Sigmoid colon (tissue), 7 donors: Measurements from ENCODE around the gene FGF4. TPM values are rescaled to one million over a fixed set of nuclear protein-coding genes. Genes with fewer than 3 reads are reported as not detected.

Source experiments
- DNase-seq: peaks from one replicate; pipeline ENCODE4 v3.0.0-alpha.2; 2019
- H3K27ac ChIP-seq, 4 donors: fragments of 200-600 bp; sonication (generic); one replicate each; pipeline ENCODE4 v1.5.1; 2016 to 2019; ENCODE audit warnings: mild to moderate bottlenecking in 1 of 4
- H3K27me3 ChIP-seq, 3 donors: fragments of 200-600 bp; sonication (generic); one replicate each; pipeline ENCODE4 v1.5.1; 2019; ENCODE audit warnings: mild to moderate bottlenecking in 1 of 3
- H3K36me3 ChIP-seq, 4 donors: fragments of 200-600 bp; sonication (generic); one replicate each; pipeline ENCODE4 v1.5.1; 2016 to 2019
- H3K4me1 ChIP-seq, 4 donors: fragments of 200-600 bp; sonication (generic); one replicate each; pipeline ENCODE4 v1.5.1; 2017 to 2019
- H3K4me3 ChIP-seq, 4 donors: fragments of 200-600 bp; sonication (generic); one replicate each; pipeline ENCODE4 v1.5.1; 2017 to 2019; ENCODE audit warnings: mild to moderate bottlenecking in 2 of 4, moderate library complexity in 1 of 4
- H3K9me3 ChIP-seq, 4 donors: fragments of 200-600 bp in 3 of 4; sonication (generic) in 3 of 4; one replicate each; pipeline versions ENCODE4 v1.5.1 to v1.6.1; 2013 to 2019
- CTCF ChIP-seq, 4 experiments: fragments of 450-650 bp in 3 of 4; fragments of 200-600 bp in 1 of 4; IDR thresholded peaks; one replicate each; pipeline ENCODE4 v1.5.1; 2016 to 2019; ENCODE audit warnings: antibody characterized with exemption in 4 of 4, mild to moderate bottlenecking in 3 of 4, moderate library complexity in 2 of 4
- EP300 ChIP-seq, 4 donors: sonication (generic); formaldehyde crosslinking; IDR thresholded peaks; one replicate each; pipeline ENCODE4 v1.6.1; 2017; ENCODE audit warnings: antibody characterized with exemption in 4 of 4
- POLR2A ChIP-seq, 2 donors: fragments of 450-650 bp; IDR thresholded peaks; one replicate each; pipeline ENCODE4 v1.6.1; 2016; ENCODE audit warnings: antibody characterized with exemption in 2 of 2, mild to moderate bottlenecking in 2 of 2, moderate library complexity in 2 of 2
- POLR2AphosphoS5 ChIP-seq, 4 donors: sonication (generic); formaldehyde crosslinking; IDR thresholded peaks; one replicate each; pipeline ENCODE4 v1.6.1; 2017; ENCODE audit warnings: antibody characterized with exemption in 4 of 4
- WGBS, 2 donors: extraction: QIAGEN DNeasy Blood & Tissue Kit; methylation state at CpG; one replicate each; pipeline ENCODE4 v1.1.7; 2013; 5-methylcytosine and 5-hydroxymethylcytosine counted together
- intact Hi-C: fragments of 100-400 bp; cut with DNase I; formaldehyde crosslinking; loops from one replicate; pipeline ENCODE4 v1.15.1; 2023
- polyA plus RNA-seq, 3 donors: library from polyadenylated mRNA; stranded (reverse); fragments of 200-250 nt; gene quantifications; one replicate each; pipeline ENCODE4 v1.2.3, GENCODE V29; 2013
- total RNA-seq, 4 donors: library from RNA; depleted of rRNA; stranded (reverse); fragments of >200 nt; gene quantifications; one replicate each; pipeline ENCODE4 v1.1.0, GENCODE V29; 2016
- donor health status: healthy with polysubstance abuse.
- donor health status: Bipolar disorder and iron deficiency.
- donor health status: healthy.

The FGF4 gene
- total and polyA plus RNA-seq, 7 donors: not detected

GRCh38 chr11:69820441-69820840 is 45.3 kb upstream of the FGF4 start:
- H3K36me3 ChIP-seq: no peaks in the 10 kb centered on the region
- H3K9me3 ChIP-seq: no peaks in the 10 kb centered on the region
- WGBS, 2 donors: 85% methylated on average over 5 of the region's 5 CpGs
- TF ChIP-seq POLR2AphosphoS5 (IDR thresholded peaks at IDR 0.05) (no peak), POLR2A (IDR thresholded peaks at IDR 0.05) (no peak), EP300 (IDR thresholded peaks at IDR 0.05) (no peak), CTCF (IDR thresholded peaks at IDR 0.05) (no peak)
- no peak overlapping the region for H3K4me3 ChIP-seq
- intact Hi-C loops: no loop called here
- no peak for DNase-seq
- peaks cover 0 to 19% (median 8%) of the 10 kb centered on the region in 4 donors for H3K4me1 ChIP-seq
- H3K27me3 ChIP-seq: peaks cover 27 to 90% (median 52%) of the 10 kb centered on the region in 3 donors
- H3K27ac ChIP-seq: no peak overlapping the region

- H3K9me3 ChIP-seq: no peaks in the 10 kb centered on the region
These were observed 44.5 kb upstream of the FGF4 start for GRCh38 chr11:69819541-69820070.

GRCh38 chr11:69818603-69819441 is 43.7 kb upstream of the FGF4 start, which contains the start of gene FGF3:
FGF3 (minus strand) TSS chr11:69819416; CDS start chr11:69818933, 483 bp downstream.
- Histone ChIP-seq H3K9me3 (no peaks in the 10 kb centered on the region), H3K36me3 (no peaks in the 10 kb centered on the region), H3K27ac (no peak within 1 kb of the TSS), H3K27me3 (peaks cover 27 to 98% (median 53%) of the 10 kb centered on the region in 3 donors), H3K4me3 (no peak within 1 kb of the TSS), H3K4me1 (peaks cover 0 to 19% (median 8%) of the 10 kb centered on the region in 4 donors)
- DNase-seq: no peak
- 3 to 6% methylated on average over 105 of the region's 105 CpGs for WGBS, 2 donors
- no peak for TF ChIP-seq CTCF (IDR thresholded peaks at IDR 0.05)
- TF ChIP-seq POLR2A (IDR thresholded peaks at IDR 0.05): no peak
- no peak for TF ChIP-seq EP300 (IDR thresholded peaks at IDR 0.05)
- no peak for TF ChIP-seq POLR2AphosphoS5 (IDR thresholded peaks at IDR 0.05)
- intact Hi-C loops: no loop called here

More at GRCh38 chr11:69819541-69820070, 44.5 kb upstream of the FGF4 start:
- no peak overlapping the region for H3K27ac ChIP-seq
- TF ChIP-seq POLR2A (IDR thresholded peaks at IDR 0.05): no peak
- TF ChIP-seq EP300 (IDR thresholded peaks at IDR 0.05): no peak
- TF ChIP-seq POLR2AphosphoS5 (IDR thresholded peaks at IDR 0.05): no peak
- no peak for TF ChIP-seq CTCF (IDR thresholded peaks at IDR 0.05)
- H3K36me3 ChIP-seq: no peaks in the 10 kb centered on the region
- H3K4me3 ChIP-seq: no peak overlapping the region
- WGBS, 2 donors: 4 to 11% methylated on average over 40 of the region's 40 CpGs
- peaks cover 0 to 19% (median 8%) of the 10 kb centered on the region in 4 donors for H3K4me1 ChIP-seq
- H3K27me3 ChIP-seq: peaks cover 27 to 90% (median 53%) of the 10 kb centered on the region in 3 donors
- intact Hi-C loops: no loop called here
- DNase-seq: no peak

- 3 to 9% methylated on average over 31 of the region's 31 CpGs for WGBS, 2 donors
- H3K27me3 ChIP-seq: peaks cover 28 to 99% (median 54%) of the 10 kb centered on the region in 3 donors
These were observed 43.1 kb upstream of the FGF4 start for GRCh38 chr11:69818231-69818602.

More at GRCh38 chr11:69818231-69818602, 43.1 kb upstream of the FGF4 start:
- Histone ChIP-seq H3K9me3 (no peaks in the 10 kb centered on the region), H3K27ac (no peak overlapping the region), H3K4me3 (no peak overlapping the region), H3K36me3 (no peaks in the 10 kb centered on the region), H3K4me1 (peaks cover 0 to 19% (median 8%) of the 10 kb centered on the region in 4 donors)
- intact Hi-C loops: no loop called here
- DNase-seq: no peak
- no peak for TF ChIP-seq CTCF (IDR thresholded peaks at IDR 0.05)
- TF ChIP-seq POLR2AphosphoS5 (IDR thresholded peaks at IDR 0.05): no peak
- TF ChIP-seq POLR2A (IDR thresholded peaks at IDR 0.05): no peak
- TF ChIP-seq EP300 (IDR thresholded peaks at IDR 0.05): no peak
